Measurements from ENCODE around the gene TLE1. TPM values are rescaled to one million over a fixed set of nuclear protein-coding genes. Genes with fewer than 3 reads are reported as not detected.

Gene TLE1
- total RNA-seq, 2 donors from 2014 or later: 17.1 to 42.8 TPM

- H3K27me3 ChIP-seq: no peaks in the 10 kb centered on the region
- no peak overlapping the region for H3K27ac ChIP-seq
- DNase-seq (ENCODE audit: low spot score): no peak
- peaks cover 0 to 6% of the 10 kb centered on the region in 2 donors for H3K4me1 ChIP-seq
- TF ChIP-seq CTCF (IDR thresholded peaks at IDR 0.05): no peak
- no peaks in the 10 kb centered on the region for H3K9me3 ChIP-seq
- H3K4me3 ChIP-seq: no peak overlapping the region
- H3K36me3 ChIP-seq: peaks cover 7% of the 10 kb centered on the region
These were observed 69.4 kb downstream of the TLE1 start for GRCh38 chr9:81620002-81620390.

- Histone ChIP-seq H3K27ac (no peak overlapping the region), H3K4me3 (no peak overlapping the region), H3K9me3 (no peaks in the 10 kb centered on the region), H3K27me3 (no peaks in the 10 kb centered on the region), H3K36me3 (peaks cover 10% of the 10 kb centered on the region), H3K4me1 (peaks cover 0 to 6% of the 10 kb centered on the region in 2 donors)
- no peak for DNase-seq (ENCODE audit: low spot score)
- TF ChIP-seq CTCF (IDR thresholded peaks at IDR 0.05): no peak
These were observed 69.9 kb downstream of the TLE1 start for GRCh38 chr9:81619353-81620001.

- no peak overlapping the region for H3K4me3 ChIP-seq
- no peak for DNase-seq (ENCODE audit: low spot score)
- peaks cover 14% of the 10 kb centered on the region for H3K36me3 ChIP-seq
- H3K27me3 ChIP-seq: no peaks in the 10 kb centered on the region
- H3K9me3 ChIP-seq: no peaks in the 10 kb centered on the region
- H3K4me1 ChIP-seq: peaks cover 0 to 6% of the 10 kb centered on the region in 2 donors
- H3K27ac ChIP-seq: no peak overlapping the region
- TF ChIP-seq CTCF (IDR thresholded peaks at IDR 0.05): no peak
These were observed 70.4 kb downstream of the TLE1 start for GRCh38 chr9:81618923-81619322.

- no peak overlapping the region for H3K4me3 ChIP-seq
- no peak for DNase-seq (ENCODE audit: low spot score)
- no peaks in the 10 kb centered on the region for H3K27me3 ChIP-seq
- TF ChIP-seq CTCF (IDR thresholded peaks at IDR 0.05): no peak
- H3K36me3 ChIP-seq: peaks cover 24% of the 10 kb centered on the region
- peaks cover 0 to 6% of the 10 kb centered on the region in 2 donors for H3K4me1 ChIP-seq
- H3K27ac ChIP-seq: no peak overlapping the region
- no peaks in the 10 kb centered on the region for H3K9me3 ChIP-seq
These were observed 73.2 kb downstream of the TLE1 start for GRCh38 chr9:81616141-81616540.

GRCh38 chr9:81614335-81614734, 75.0 kb downstream of the TLE1 start:
- Histone ChIP-seq H3K36me3 (peaks cover 21% of the 10 kb centered on the region), H3K4me1 (peaks cover 0 to 14% of the 10 kb centered on the region in 2 donors), H3K27me3 (no peaks in the 10 kb centered on the region), H3K4me3 (no peak overlapping the region), H3K27ac (peak overlapping the region; percentile 77 to 80), H3K9me3 (no peaks in the 10 kb centered on the region)
- no peak for TF ChIP-seq CTCF (IDR thresholded peaks at IDR 0.05)
- no peak for DNase-seq (ENCODE audit: low spot score)

Data from right atrium auricular region (tissue), 2 donors.